Endothelial cell of umbilical vein (primary cell): ENCODE measurements around the gene GPR135. TPM values are rescaled to one million over a fixed set of nuclear protein-coding genes. Genes with fewer than 3 reads are reported as not detected.

Source experiments
- BruUV-seq: library from RNA; stranded (reverse); fragments of 400-500 nt; replicated peaks from 2 replicates; lab custom pipeline; 2021; lab: Mats Ljungman, UMichigan
- CTCF ChIA-PET: fragments of 300-600, 350-600 bp; sonication (Branson Sonifier 250); formaldehyde crosslinking; loops from one replicate; lab custom pipeline; 2021; ENCODE audit warnings: antibody characterized with exemption, inconsistent platforms; lab: Charles Lee
- POLR2A ChIA-PET: fragments of 300-600, 350-600 bp; sonication (Branson Sonifier 250); formaldehyde crosslinking; loops from one replicate; lab custom pipeline; 2021; ENCODE audit warnings: antibody characterized with exemption, inconsistent platforms; lab: Charles Lee
- DNase-seq: peaks from one replicate; pipeline ENCODE4 v3.0.0-alpha.2; 2011; ENCODE audit warnings: low read depth, low spot score
- FAIRE-seq: peaks from 2 replicates; lab custom pipeline; 2011; peaks lifted over from hg19 to GRCh38; lab: Jason Lieb, UNC
- H2AFZ ChIP-seq: 2 replicates; pipeline ENCODE4 v1.6.0; 2012; ENCODE audit warnings: low read depth, low read length, control low read depth, inconsistent platforms
- H3K27ac ChIP-seq: 2 replicates; pipeline ENCODE4 v1.5.1; 2011; ENCODE audit warnings: low read depth, mild to moderate bottlenecking, control low read depth, low read length, moderate library complexity; ENCODE audit not compliant: insufficient read depth
- H3K27me3 ChIP-seq, 2 experiments: 2 replicates each; pipeline versions ENCODE4 v1.6.0 to v1.6.1; 2011; ENCODE audit warnings: low read length in 2 of 2, mixed read lengths in 1 of 2; ENCODE audit not compliant: control insufficient read depth in 2 of 2, insufficient read depth in 2 of 2
- H3K36me3 ChIP-seq, 2 experiments: 2 replicates in 1 of 2; 3 replicates in 1 of 2; pipeline ENCODE4 v1.5.1; 2011; ENCODE audit warnings: low read length in 2 of 2, mild to moderate bottlenecking in 1 of 2, moderate library complexity in 1 of 2; ENCODE audit not compliant: control insufficient read depth in 2 of 2, insufficient read depth in 2 of 2; ENCODE audit errors: extremely low read depth in 1 of 2
- H3K4me1 ChIP-seq: 3 replicates; pipeline ENCODE4 v1.5.1; 2011; ENCODE audit warnings: mild to moderate bottlenecking, low read length; ENCODE audit not compliant: control insufficient read depth, insufficient read depth; ENCODE audit errors: extremely low read depth
- H3K4me2 ChIP-seq: 2 replicates; pipeline ENCODE4 v1.6.1; 2011; ENCODE audit warnings: low read length, control low read depth, mixed read lengths; ENCODE audit not compliant: insufficient read depth
- H3K4me3 ChIP-seq, 3 experiments: fragments of 200-600 bp in 1 of 3; sonication (generic), shearing (Covaris generic) in 1 of 3; replicated peaks in 1 of 3; 2 replicates each; pipeline ENCODE4 v1.5.1; 2011 to 2016; ENCODE audit warnings: control low read depth in 3 of 3, low read length in 3 of 3, mild to moderate bottlenecking in 2 of 3, inconsistent platforms in 1 of 3, low read depth in 1 of 3, moderate library complexity in 1 of 3; ENCODE audit not compliant: insufficient read depth in 1 of 3
- H3K79me2 ChIP-seq: 2 replicates; pipeline ENCODE4 v1.6.0; 2012; ENCODE audit warnings: low read length, inconsistent platforms; ENCODE audit not compliant: control insufficient read depth, insufficient read depth
- H3K9ac ChIP-seq: replicated peaks from 2 replicates; pipeline ENCODE3; 2011; ENCODE audit warnings: low read length, control low read depth; ENCODE audit not compliant: insufficient read depth; ENCODE audit errors: extremely low read depth
- H3K9me1 ChIP-seq: replicated peaks from 3 replicates; pipeline ENCODE4 v1.6.0; 2011; ENCODE audit warnings: mild to moderate bottlenecking, low read length; ENCODE audit not compliant: control insufficient read depth, insufficient read depth; ENCODE audit errors: extremely low read depth
- H3K9me3 ChIP-seq: replicated peaks from 2 replicates; pipeline ENCODE4 v1.5.1; 2012; ENCODE audit warnings: low read length, inconsistent platforms; ENCODE audit not compliant: control insufficient read depth, insufficient read depth
- H4K20me1 ChIP-seq: replicated peaks from 2 replicates; pipeline ENCODE3; 2011; ENCODE audit warnings: mild to moderate bottlenecking, low read length; ENCODE audit not compliant: control insufficient read depth, insufficient read depth; ENCODE audit errors: extremely low read depth
- CTCF ChIP-seq, 2 donors: IDR thresholded peaks; 1 replicate in 1 of 2; 2 replicates in 1 of 2; pipeline ENCODE4 v1.5.1; 2011; ENCODE audit warnings: low read length in 2 of 2, mild to moderate bottlenecking in 2 of 2, moderate library complexity in 2 of 2, control low read depth in 1 of 2, inconsistent platforms in 1 of 2, low read depth in 1 of 2; ENCODE audit not compliant: insufficient read depth in 1 of 2; ENCODE audit errors: extremely low read depth in 1 of 2
- FOS ChIP-seq: IDR thresholded peaks from 2 replicates; pipeline ENCODE4 v1.6.1; 2011; ENCODE audit warnings: mild to moderate bottlenecking, low read length, moderate library complexity, borderline replicate concordance; ENCODE audit not compliant: insufficient read depth
- GATA2 ChIP-seq: IDR thresholded peaks from 2 replicates; pipeline ENCODE4 v1.7.0; 2011; ENCODE audit warnings: low read depth, mild to moderate bottlenecking, moderate library complexity, mixed read lengths, low read length; ENCODE audit not compliant: insufficient read length, insufficient read depth
- JUN ChIP-seq: IDR thresholded peaks from 2 replicates; pipeline ENCODE4 v1.6.1; 2011; ENCODE audit warnings: borderline replicate concordance, low read depth; ENCODE audit not compliant: insufficient read length, insufficient read depth
- MYC ChIP-seq: IDR thresholded peaks from one replicate; pipeline ENCODE4 v1.6.1; 2011; ENCODE audit warnings: mild to moderate bottlenecking, low read depth, low read length
- POLR2AphosphoS5 ChIP-seq: IDR thresholded peaks from 2 replicates; pipeline ENCODE4 v1.6.1; 2012; ENCODE audit warnings: low read depth, mild to moderate bottlenecking, control low read depth, low read length, moderate library complexity; ENCODE audit not compliant: insufficient read depth
- dilution Hi-C: fragments of 300-500 bp; cut with MboI; formaldehyde crosslinking; loops from one replicate; pipeline ENCODE4 v1.15.0; 2019; ENCODE audit warnings: low sequenced_read_pairs; ENCODE audit not compliant: extremely low pct_ligation_motif_present
- intact Hi-C: fragments of 100-400 bp; cut with micrococcal nuclease; formaldehyde crosslinking; loops from one replicate; pipeline ENCODE4 v1.10.0; 2022
- polyA plus RNA-seq, 4 experiments: library from polyadenylated mRNA; depleted of rRNA in 3 of 4; stranded (reverse) in 3 of 4; unstranded in 1 of 4; fragments of >200 nt; gene quantifications; 2 replicates each; pipeline versions ENCODE4 v1.2.1 to v1.2.3, GENCODE V29; 2011 to 2012; ENCODE audit warnings: missing spikeins in 1 of 4
- total RNA-seq: library from RNA; stranded (reverse); gene quantifications from 2 replicates; pipeline ENCODE4 v1.2.3, GENCODE V29; 2021

Gene GPR135
- total and polyA plus RNA-seq, 2 donors (not counting 3 experiments of a cell fraction or from before 2014, with no cell fraction given) = 0.80 to 3.4 TPM

DNA sequence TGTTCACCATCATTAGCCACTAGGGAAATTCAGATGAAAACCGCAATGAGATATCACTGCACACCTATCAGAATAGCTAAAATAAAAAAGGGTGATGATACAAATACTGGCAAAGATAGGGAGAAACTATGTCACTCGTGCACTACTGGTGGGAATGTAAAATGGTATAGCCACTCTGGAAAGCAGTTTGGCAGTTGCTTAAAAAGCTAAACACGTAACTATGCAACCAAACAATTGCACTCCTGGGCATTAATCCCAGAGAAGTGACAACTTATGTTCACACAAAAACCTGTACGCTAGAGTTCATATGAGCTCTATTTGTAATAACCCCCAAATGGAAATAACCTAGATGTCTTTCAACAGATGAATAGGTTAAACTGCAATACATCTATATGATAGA is 35.4 kb downstream of the GPR135 start:
- Histone ChIP-seq H3K4me1 (peaks cover 11% of the 10 kb centered on the region), H3K4me3 (no peak overlapping the region), H2AFZ (no peak overlapping the region), H3K79me2 (no peaks in the 10 kb centered on the region), H3K27ac (no peak overlapping the region), H3K9ac (no peak overlapping the region), H3K27me3 (no peaks in the 10 kb centered on the region), H3K9me3 (no peaks in the 10 kb centered on the region), H3K9me1 (no peaks in the 10 kb centered on the region), H3K4me2 (no peak overlapping the region), H4K20me1 (no peaks in the 10 kb centered on the region), H3K36me3 (no peaks in the 10 kb centered on the region)
- CTCF ChIA-PET = interaction anchor here (0.8 to 2.6 kb wide), 8 partner anchors 9 to 297 kb away, joined by 3 to 18 read pairs (median 12); no protein-coding TSS in a partner anchor
- TF ChIP-seq CTCF (IDR thresholded peaks at IDR 0.05; ENCODE audit: extremely low read depth in 1 of 2, insufficient read depth in 1 of 2, low read depth in 1 of 2, low read length in 2 of 2) = no peak
- no peak for TF ChIP-seq GATA2
- no peak for TF ChIP-seq FOS
- no peak for TF ChIP-seq POLR2AphosphoS5
- TF ChIP-seq JUN = no peak
- no peak for TF ChIP-seq MYC
- DNase-seq (no peak), FAIRE-seq (no peak)
- dilution Hi-C loops = no loop called here
- POLR2A ChIA-PET = no interaction called here
- intact Hi-C loops = no loop called here
- no TSS peak for BruUV-seq
